Ecto neural progenitor cell (in vitro differentiated cells): Measurements from ENCODE around the gene SMURF1.

ENCODE experiments used
- DNase-seq: peaks from one replicate; pipeline ENCODE4 v3.0.0-alpha.2; 2018; ENCODE audit warnings: low spot score

Gene SMURF1

DNA sequence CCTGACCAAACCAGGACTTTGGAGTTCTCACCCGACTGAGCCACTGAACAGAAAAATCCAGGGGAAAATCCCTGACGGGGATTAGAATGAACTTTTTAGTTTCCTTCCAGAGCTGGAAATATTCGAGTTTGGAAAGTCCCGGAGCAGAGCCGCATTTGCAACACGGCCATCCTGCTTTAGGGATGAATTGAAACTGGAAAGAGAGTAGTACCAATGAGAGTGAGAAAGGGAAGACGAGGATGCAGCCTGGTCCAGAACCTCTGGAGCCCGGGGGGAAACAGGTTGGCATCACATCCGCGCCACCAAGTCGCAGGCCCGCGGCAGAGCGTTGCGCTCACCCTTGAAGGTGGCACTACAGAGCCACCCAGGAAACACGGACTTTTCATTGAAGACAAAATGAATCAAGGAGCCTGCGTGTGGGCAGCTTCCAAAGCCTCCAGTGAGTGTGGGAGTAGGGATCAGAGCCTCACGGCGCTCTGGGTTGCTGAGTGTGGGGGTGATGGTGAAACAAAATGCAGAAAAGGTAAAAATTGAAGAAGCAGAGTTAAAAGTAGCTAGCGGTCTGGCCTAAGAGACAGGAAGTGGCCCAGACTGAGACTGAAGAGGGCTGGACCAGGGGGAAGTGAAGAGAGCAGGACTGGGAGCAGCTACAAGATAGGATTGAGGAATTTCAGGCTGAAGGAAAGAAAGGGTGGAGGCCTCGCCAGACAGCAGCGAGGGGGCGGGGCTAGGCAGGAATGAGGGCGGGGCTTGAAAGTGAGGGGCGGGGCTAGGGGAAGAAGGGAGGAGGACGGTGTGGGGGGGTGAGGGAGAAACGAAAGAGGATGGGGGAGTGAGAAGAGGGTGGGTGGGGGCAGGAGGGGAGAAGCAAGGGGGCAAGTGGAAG lies 1.8 kb downstream of the SMURF1 start:
- peak; percentile 83 for DNase-seq

DNA sequence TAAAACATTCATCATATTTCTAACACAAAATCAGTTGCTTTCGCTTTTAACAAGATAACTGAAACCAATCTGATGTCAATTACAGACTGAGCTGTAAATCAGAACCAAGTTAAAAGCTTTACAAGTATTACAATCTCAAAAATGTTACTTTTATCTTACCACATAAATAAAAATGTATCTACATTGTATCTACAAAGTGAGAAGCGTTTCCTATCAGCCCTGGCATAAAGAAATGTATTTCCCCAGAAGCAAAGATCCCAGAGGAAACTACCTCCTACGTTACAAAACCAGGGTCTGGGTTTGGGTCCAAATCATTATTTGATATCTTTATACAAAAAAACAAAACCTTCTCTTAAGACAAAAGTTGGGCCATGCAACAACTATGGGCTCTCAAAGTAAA lies 2.6 kb downstream of the SMURF1 start:
- no peak for DNase-seq

GRCh38 chr7:99140813-99141212 lies 3.1 kb downstream of the SMURF1 start:
- DNase-seq = no peak

- no peak for DNase-seq
Observed at GRCh38 chr7:99139036-99139435, 4.9 kb downstream of the SMURF1 start.

GRCh38 chr7:99137411-99138180 lies 6.3 kb downstream of the SMURF1 start:
- DNase-seq = peak; percentile 66

- DNase-seq = no peak
Observed at GRCh38 chr7:99135938-99136337, 8.0 kb downstream of the SMURF1 start.

GRCh38 chr7:99133766-99134564 lies 9.9 kb downstream of the SMURF1 start:
- no peak for DNase-seq

DNA sequence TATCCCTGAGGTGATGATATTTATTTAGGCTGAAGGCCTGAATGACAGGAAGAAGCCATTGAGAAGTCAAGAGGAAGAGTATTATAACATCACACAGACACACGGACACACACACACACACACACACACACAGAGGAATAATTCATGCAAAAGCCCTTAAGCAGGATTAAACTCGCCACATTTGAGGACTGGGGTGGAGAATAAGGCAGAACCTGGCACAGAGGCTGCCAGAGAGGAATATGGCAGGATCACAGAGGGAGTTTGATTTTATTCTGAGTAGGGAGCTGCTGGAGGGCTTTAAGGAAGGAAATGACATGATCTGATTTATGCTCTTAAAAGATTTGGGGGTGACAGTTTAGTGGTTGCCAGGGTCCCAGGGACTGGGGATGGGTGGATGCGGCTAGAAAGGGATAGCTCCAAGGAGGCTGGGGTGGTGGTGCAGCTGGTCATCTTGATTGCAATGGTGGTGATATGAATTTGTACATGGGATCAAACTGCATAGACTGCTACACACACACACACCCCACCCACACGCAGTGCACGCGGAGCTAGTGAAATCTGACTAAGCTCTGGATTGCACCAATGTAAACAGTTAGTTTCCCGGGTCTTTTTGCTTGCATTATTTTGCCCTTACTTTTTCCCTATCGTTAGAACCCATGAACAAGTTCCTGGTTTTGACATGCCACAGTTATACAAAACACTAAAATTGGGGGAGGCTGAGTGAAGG lies 11.2 kb downstream of the SMURF1 start:
- no peak for DNase-seq

DNA sequence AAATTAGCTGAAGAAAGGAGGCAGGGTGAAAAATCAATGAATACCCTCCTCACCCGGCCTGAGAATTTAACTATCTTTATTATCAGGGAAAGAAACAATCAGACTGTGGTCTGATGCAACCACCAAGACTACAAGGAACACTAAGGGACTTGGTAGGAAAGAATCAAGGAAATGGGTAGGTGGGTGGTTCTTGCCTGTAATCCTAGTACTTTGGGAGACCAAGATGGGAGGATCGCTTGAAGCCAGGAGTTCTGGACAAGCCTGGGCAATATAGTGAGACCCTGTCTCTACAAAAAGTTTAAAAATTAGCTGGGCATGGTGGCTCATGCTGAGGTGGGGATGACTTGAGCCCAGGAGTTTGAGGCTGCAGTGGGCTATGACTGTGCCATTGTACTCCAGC lies 12.6 kb downstream of the SMURF1 start:
- no peak for DNase-seq

DNA sequence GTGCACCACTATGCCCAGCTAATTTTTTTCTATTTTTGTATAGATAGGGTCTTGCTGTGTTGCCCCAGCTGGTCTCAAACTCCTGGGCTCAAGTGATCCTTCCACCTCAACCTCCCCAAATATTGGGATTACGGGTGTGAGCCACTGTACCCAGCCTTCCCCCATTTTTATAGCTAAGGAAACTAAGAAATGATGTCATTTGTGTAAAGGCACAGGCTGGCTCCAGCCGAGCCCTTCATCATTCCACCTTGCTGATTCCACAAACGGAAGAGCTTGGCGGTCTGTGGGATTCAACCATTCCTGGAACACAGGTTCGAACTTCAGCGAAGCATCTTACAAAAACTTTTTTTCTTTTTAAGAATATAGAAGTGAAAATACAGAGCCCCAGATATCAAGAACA lies 14.4 kb downstream of the SMURF1 start:
- no peak for DNase-seq

GRCh38 chr7:99129001-99129400 lies 14.9 kb downstream of the SMURF1 start:
- no peak for DNase-seq

GRCh38 chr7:99128076-99128950 lies 15.6 kb downstream of the SMURF1 start:
- DNase-seq = no peak

GRCh38 chr7:99127636-99128035 lies 16.3 kb downstream of the SMURF1 start:
- no peak for DNase-seq

DNA sequence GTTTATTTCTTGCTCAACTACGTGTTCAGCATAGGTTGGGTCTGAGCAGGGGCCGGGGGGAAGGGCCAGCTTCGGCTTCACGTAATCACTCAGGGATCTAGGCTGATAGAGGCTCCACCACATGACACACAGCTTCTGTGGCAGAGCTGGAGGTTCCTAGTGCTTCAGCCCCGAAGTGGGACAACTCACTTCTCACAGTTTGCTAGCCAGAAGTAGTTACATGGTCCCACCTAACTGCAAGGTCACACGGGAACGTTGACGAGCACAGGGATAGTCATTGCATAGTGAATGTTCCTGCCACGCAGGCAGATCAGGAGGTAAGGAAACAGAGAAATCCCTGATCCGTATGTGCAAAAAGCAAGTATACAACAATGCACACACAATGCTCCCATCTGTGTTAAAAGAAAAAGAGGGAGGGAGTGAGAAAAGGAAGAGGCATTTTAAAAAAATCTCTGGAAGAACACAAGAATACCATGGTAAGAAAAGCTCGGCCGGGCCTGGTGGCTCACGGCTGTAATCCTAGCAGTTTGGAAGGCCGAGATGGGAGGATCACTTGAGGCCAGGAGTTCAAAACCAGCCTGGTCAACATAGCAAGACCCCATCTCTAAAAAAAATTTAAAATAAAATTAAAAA lies 16.9 kb downstream of the SMURF1 start:
- no peak for DNase-seq

- no peak for DNase-seq
Observed at GRCh38 chr7:99125505-99125865, 18.4 kb downstream of the SMURF1 start.

- no peak for DNase-seq
Observed at GRCh38 chr7:99124751-99125504, 19.0 kb downstream of the SMURF1 start.

DNA sequence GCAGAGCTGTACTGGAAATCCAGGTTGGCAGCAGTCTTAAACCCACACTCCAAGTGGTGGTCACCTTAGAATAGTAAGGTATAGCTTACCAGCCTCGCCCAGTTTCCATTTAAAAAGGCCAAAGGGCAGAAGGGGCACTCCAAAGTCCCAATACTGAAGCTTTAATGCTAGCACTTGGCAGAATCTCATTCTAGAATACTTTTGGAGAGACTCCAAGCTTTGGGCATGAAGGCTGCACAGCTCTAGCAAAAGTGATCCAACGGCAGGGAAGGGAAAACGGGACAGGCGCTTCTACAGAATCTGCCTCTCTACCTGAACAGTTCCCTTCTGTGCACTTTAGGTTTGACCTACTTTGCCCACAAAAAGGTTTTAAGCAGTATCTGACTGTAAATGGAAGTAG lies 19.7 kb downstream of the SMURF1 start:
- no peak for DNase-seq

- no peak for DNase-seq
Observed at GRCh38 chr7:99123571-99124033, 20.3 kb downstream of the SMURF1 start.

- no peak for DNase-seq
Observed at GRCh38 chr7:99122762-99123161, 21.1 kb downstream of the SMURF1 start.
